ENCODE results near the gene ARHGDIG. TPM values are rescaled to one million over a fixed set of nuclear protein-coding genes. Genes with fewer than 3 reads are reported as not detected.
A peak's percentile ranks its signal among the peaks of the same experiment; 100 is the strongest.

The ARHGDIG gene
- total and polyA plus RNA-seq, 2 experiments from 2014 or later = 0.78 to 1.0 TPM

DNA sequence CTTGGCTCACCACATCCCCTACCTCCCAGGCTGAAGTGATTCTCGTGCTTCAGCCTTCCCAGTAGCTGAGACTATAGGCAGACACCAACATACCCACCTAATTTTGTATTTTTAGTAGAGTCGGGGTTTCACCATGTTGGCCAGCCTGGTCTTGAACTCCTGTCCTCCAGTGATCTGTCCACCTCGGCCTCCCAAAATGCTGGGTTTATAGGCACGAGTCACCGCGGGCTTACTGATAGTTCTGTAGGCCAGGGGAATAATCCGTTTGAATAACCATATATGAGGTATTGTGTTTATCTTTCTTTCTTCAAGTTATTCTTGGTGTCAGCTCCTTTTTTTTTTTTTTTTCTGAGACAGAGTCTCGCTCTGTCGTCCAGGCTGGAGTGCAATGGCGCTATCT is 38.1 kb upstream of the ARHGDIG start (continued):
- TF ChIP-seq, protein P1, sequence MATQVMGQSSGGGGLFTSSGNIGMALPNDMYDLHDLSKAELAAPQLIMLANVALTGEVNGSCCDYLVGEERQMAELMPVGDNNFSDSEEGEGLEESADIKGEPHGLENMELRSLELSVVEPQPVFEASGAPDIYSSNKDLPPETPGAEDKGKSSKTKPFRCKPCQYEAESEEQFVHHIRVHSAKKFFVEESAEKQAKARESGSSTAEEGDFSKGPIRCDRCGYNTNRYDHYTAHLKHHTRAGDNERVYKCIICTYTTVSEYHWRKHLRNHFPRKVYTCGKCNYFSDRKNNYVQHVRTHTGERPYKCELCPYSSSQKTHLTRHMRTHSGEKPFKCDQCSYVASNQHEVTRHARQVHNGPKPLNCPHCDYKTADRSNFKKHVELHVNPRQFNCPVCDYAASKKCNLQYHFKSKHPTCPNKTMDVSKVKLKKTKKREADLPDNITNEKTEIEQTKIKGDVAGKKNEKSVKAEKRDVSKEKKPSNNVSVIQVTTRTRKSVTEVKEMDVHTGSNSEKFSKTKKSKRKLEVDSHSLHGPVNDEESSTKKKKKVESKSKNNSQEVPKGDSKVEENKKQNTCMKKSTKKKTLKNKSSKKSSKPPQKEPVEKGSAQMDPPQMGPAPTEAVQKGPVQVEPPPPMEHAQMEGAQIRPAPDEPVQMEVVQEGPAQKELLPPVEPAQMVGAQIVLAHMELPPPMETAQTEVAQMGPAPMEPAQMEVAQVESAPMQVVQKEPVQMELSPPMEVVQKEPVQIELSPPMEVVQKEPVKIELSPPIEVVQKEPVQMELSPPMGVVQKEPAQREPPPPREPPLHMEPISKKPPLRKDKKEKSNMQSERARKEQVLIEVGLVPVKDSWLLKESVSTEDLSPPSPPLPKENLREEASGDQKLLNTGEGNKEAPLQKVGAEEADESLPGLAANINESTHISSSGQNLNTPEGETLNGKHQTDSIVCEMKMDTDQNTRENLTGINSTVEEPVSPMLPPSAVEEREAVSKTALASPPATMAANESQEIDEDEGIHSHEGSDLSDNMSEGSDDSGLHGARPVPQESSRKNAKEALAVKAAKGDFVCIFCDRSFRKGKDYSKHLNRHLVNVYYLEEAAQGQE (IDR thresholded peaks at IDR 0.05; ENCODE audit: unreplicated experiment) = no peak
- TF ChIP-seq STAT1 (IDR thresholded peaks at IDR 0.05; ENCODE audit: unreplicated experiment) = no peak
- TF ChIP-seq, protein P2, sequence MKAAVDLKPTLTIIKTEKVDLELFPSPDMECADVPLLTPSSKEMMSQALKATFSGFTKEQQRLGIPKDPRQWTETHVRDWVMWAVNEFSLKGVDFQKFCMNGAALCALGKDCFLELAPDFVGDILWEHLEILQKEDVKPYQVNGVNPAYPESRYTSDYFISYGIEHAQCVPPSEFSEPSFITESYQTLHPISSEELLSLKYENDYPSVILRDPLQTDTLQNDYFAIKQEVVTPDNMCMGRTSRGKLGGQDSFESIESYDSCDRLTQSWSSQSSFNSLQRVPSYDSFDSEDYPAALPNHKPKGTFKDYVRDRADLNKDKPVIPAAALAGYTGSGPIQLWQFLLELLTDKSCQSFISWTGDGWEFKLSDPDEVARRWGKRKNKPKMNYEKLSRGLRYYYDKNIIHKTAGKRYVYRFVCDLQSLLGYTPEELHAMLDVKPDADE (IDR thresholded peaks at IDR 0.05) = no peak
- no peak for TF ChIP-seq CREB1 (CRISPR knock-in tag; IDR thresholded peaks at IDR 0.05; ENCODE audit: low read depth)
- no peak for TF ChIP-seq NANOG (IDR thresholded peaks at IDR 0.05; ENCODE audit: borderline replicate concordance)
- no peak for TF ChIP-seq EZH2phosphoT487 (IDR thresholded peaks at IDR 0.05; ENCODE audit: unreplicated experiment)
- no peak for TF ChIP-seq ZNF331 (CRISPR knock-in tag; IDR thresholded peaks at IDR 0.05; ENCODE audit: low read depth)

DNA sequence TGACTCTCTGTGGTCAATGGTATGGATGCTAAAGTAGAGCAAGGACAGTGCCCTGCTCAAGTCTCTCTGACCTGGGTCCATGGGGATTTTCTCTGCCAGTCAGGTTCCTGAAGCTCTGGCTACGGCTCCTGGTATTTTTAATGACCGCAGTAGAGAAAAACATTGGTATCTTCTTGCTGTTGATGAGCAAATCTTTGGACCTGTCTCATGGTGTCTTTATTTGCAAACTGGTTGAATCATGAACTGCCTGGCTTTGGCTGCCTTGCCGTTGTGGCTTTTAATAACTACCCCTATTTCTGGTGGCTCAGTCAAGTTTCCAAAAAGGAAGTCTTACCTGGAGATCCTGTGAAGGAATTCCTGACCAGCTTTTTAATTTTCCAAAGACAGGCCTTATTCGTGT is 37.0 kb upstream of the ARHGDIG start:
- no peaks in the 10 kb centered on the region for H3K27me3 ChIP-seq (ENCODE audit: insufficient read depth)
- H3K27ac ChIP-seq (ENCODE audit: low read depth) = peak overlapping the region; percentile 76; the same call in 1 of the 2 replicates
- H3F3A ChIP-seq (replicated peaks; ENCODE audit: low read depth) = 0 out of 2 replicates have a peak, but pooled peaks cover 8% of the 10 kb centered on the region
- no peak for DNase-seq (ENCODE audit: low spot score)
- H3K9me3 Mint-ChIP-seq = no peaks in the 10 kb centered on the region
- no peak overlapping the region for H3K4me2 ChIP-seq
- no peak for ATAC-seq
- no peak overlapping the region for H2AFZ ChIP-seq
- no peaks in the 10 kb centered on the region for H3K4me1 Mint-ChIP-seq
- no peak overlapping the region for H3K27ac Mint-ChIP-seq
- H3K36me3 ChIP-seq (ENCODE audit: insufficient read depth) = no peaks in the 10 kb centered on the region
- peaks cover 11% of the 10 kb centered on the region for H3K27me3 Mint-ChIP-seq (ENCODE audit: insufficient read depth, low read depth, poor library complexity)
- no peak overlapping the region for H3K4me3 ChIP-seq
- H3K9me2 ChIP-seq (ENCODE audit: insufficient read depth) = no peaks in the 10 kb centered on the region
- H3K79me2 ChIP-seq (replicated peaks; ENCODE audit: insufficient read depth) = peaks cover 44% of the 10 kb centered on the region
- H4K20me1 ChIP-seq (replicated peaks; ENCODE audit: insufficient read depth) = peaks cover 6% of the 10 kb centered on the region
- H3K36me3 Mint-ChIP-seq (ENCODE audit: low read depth) = no peaks in the 10 kb centered on the region
- no peaks in the 10 kb centered on the region for H3K4me1 ChIP-seq (ENCODE audit: insufficient read depth)
- no peak overlapping the region for H3K4me3 Mint-ChIP-seq
- TF ChIP-seq, protein P3, sequence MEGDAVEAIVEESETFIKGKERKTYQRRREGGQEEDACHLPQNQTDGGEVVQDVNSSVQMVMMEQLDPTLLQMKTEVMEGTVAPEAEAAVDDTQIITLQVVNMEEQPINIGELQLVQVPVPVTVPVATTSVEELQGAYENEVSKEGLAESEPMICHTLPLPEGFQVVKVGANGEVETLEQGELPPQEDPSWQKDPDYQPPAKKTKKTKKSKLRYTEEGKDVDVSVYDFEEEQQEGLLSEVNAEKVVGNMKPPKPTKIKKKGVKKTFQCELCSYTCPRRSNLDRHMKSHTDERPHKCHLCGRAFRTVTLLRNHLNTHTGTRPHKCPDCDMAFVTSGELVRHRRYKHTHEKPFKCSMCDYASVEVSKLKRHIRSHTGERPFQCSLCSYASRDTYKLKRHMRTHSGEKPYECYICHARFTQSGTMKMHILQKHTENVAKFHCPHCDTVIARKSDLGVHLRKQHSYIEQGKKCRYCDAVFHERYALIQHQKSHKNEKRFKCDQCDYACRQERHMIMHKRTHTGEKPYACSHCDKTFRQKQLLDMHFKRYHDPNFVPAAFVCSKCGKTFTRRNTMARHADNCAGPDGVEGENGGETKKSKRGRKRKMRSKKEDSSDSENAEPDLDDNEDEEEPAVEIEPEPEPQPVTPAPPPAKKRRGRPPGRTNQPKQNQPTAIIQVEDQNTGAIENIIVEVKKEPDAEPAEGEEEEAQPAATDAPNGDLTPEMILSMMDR (conservative IDR thresholded peaks at IDR 0.05; ENCODE audit: low read depth in 2 of 2) = no peak
- TF ChIP-seq, protein P2 (IDR thresholded peaks at IDR 0.05) = no peak
- no peak for TF ChIP-seq POLR2AphosphoS5 (IDR thresholded peaks at IDR 0.05; ENCODE audit: low read depth)
- TF ChIP-seq EZH2 (IDR thresholded peaks at IDR 0.05; ENCODE audit: low read depth, unreplicated experiment) = no peak
- TF ChIP-seq STAT1 (IDR thresholded peaks at IDR 0.05; ENCODE audit: unreplicated experiment) = no peak
- TF ChIP-seq, protein P1 (IDR thresholded peaks at IDR 0.05; ENCODE audit: unreplicated experiment) = no peak
- TF ChIP-seq NANOG (IDR thresholded peaks at IDR 0.05; ENCODE audit: borderline replicate concordance) = no peak
- TF ChIP-seq ZNF331 (CRISPR knock-in tag; IDR thresholded peaks at IDR 0.05; ENCODE audit: low read depth) = no peak

Measured in GM23338 (cell line).